GM12891 (cell line): ENCODE measurements around the gene NHSL2.

Experiments
- PAX5 ChIP-seq: IDR thresholded peaks from 2 replicates; pipeline ENCODE4 v1.6.1; 2011; ENCODE audit warnings: low read length, moderate library complexity, mild to moderate bottlenecking; ENCODE audit not compliant: insufficient read depth, severe bottlenecking
- POLR2A ChIP-seq: IDR thresholded peaks from 2 replicates; pipeline ENCODE4 v1.6.1; 2011; ENCODE audit warnings: low read depth, low read length, control low read depth
- POLR2AphosphoS5 ChIP-seq: IDR thresholded peaks from 2 replicates; pipeline ENCODE4 v1.6.1; 2011; ENCODE audit warnings: low read depth, low read length, control low read depth
- POU2F2 ChIP-seq: IDR thresholded peaks from 2 replicates; pipeline ENCODE4 v1.6.1; 2011; ENCODE audit warnings: low read depth, mild to moderate bottlenecking, control low read depth, low read length, moderate library complexity
- SPI1 ChIP-seq: IDR thresholded peaks from 2 replicates; pipeline ENCODE4 v1.6.1; 2011; ENCODE audit warnings: low read depth, low read length, control low read depth
- TAF1 ChIP-seq: IDR thresholded peaks from 2 replicates; pipeline ENCODE4 v1.6.1; 2011; ENCODE audit warnings: low read depth, low read length, control low read depth

- TF ChIP-seq POLR2A = no peak
- no peak for TF ChIP-seq POLR2AphosphoS5
- no peak for TF ChIP-seq SPI1
- TF ChIP-seq TAF1 = no peak
- no peak for TF ChIP-seq POU2F2
- TF ChIP-seq PAX5 = no peak
Measured at GRCh38 chrX:72053508-72053907, 142.9 kb downstream of the NHSL2 start.
